Endothelial cell of coronary artery (primary cell): ENCODE data around the gene CUBN. TPM values are rescaled to one million over a fixed set of nuclear protein-coding genes. Genes with fewer than 3 reads are reported as not detected.

Source experiments
- total RNA-seq: library from RNA; depleted of rRNA; stranded (reverse); fragments of >200 nt; gene quantifications from 2 replicates; pipeline ENCODE4 v1.2.3, GENCODE V29; 2014

Gene CUBN
- 1.4 and 3.2 TPM in 2 replicates for total RNA-seq

DNA sequence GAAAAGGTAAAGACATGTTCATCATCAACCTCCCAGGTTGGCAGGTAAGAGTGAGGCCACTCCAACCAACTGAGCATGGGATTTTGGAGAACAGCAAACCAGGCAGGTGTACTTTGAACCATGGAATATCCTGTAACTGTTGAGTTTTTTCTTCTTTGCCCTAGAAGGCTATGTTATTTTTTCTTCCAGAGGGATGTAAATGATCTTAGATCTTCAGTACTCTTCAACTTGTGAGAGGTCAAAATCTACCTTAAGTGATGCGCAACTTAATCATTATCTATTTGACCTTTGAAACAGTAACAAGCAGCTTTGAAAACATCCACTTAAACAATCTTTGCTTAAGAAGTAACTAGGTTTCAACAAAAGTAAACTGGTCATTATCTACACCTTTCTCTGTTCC lies at the start of gene CUBN:
CUBN (minus strand) TSS at position 71 of the 400 bp plus-strand sequence; CDS start at position 25, 46 bp downstream.

DNA sequence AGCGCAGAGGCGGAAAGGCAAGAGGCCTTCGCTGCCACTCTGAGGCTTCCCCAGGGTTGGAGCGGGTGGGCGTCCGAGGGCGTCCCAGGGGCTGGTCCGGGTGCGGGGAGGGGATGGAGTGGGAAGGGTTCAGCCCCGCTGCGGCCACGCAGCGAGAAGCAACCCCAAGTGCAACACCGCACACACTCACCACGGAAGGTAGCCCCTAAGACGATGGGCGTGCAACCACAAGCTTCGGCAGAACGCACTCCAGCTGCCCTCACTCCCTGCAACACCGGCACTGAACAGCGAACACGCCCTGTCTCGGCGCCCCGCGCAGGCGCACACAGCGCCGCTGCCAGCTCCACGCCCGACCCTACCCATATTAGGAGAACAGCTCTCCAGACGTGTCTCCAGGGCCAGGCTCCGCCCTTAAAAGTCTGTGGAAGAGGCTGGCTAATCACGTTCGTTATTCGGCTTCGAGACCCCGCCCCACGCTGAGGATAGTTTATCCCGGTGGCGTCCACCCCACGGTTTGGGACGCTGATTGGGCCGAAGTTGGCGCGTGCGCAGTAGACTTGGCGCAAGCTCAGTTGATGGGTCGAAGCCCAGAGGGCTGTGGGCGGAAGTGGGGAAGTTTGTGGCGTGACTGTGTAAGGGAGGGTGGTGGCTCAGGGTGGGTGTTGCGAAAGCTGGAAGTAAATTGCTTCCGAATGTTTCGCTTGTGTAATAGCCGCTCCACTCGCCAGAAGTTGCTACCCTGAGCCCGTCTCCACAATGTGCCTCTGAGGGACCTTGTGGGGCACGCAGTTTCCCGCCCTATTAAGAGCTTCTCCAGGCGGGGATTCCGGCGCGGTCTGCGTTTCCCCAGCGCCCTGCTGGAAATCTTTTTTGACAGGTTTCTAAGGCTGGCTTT lies 312.2 kb downstream of the CUBN start, which contains the start of gene RSU1:
RSU1 (minus strand) TSS at position 300 of the 895 bp plus-strand sequence. CDS start 343 bp downstream, outside the sequence.

Other genes starting within 250 kb of the CUBN start
- 4.3 and 7.4 TPM in 2 replicates for gene TRDMT1, start 71.9 kb upstream of the CUBN start, total RNA-seq
- 5,000 and 5,002 TPM in 2 replicates for gene VIM, start 98.4 kb upstream of the CUBN start, total RNA-seq